Cardiac muscle cell (in vitro differentiated cells and primary cell): ENCODE data around the gene NEMP2. TPM values are rescaled to one million over a fixed set of nuclear protein-coding genes. Genes with fewer than 3 reads are reported as not detected.
"Not testable (repeated sequence)": the region's sequence is repeated elsewhere in the genome, so short reads cannot be mapped to it uniquely, and the experiment has no call there.

Source experiments
- DNase-seq, 2 donors: peaks; one replicate each; pipeline versions ENCODE4 v3.0.0 to v3.0.0-alpha.2; 2010 to 2017; ENCODE audit warnings: low read depth in 1 of 2, low spot score in 1 of 2
- H3K27ac ChIP-seq: fragments of 200-600 bp; sonication (generic); 2 replicates; pipeline ENCODE4 v1.5.1; 2016
- H3K27me3 ChIP-seq: fragments of 200-600 bp; sonication (generic); 2 replicates; pipeline ENCODE4 v1.6.0; 2016; ENCODE audit warnings: control low read depth
- H3K36me3 ChIP-seq: fragments of 200-600 bp; sonication (generic); 2 replicates; pipeline ENCODE4 v1.5.1; 2016; ENCODE audit warnings: control low read depth
- H3K4me1 ChIP-seq: fragments of 200-600 bp; sonication (generic); 2 replicates; pipeline ENCODE4 v1.8.1; 2017; ENCODE audit warnings: low read depth, mild to moderate bottlenecking, mixed run types
- H3K4me3 ChIP-seq: fragments of 200-600 bp; sonication (generic); 2 replicates; pipeline ENCODE4 v1.5.1; 2016; ENCODE audit warnings: mild to moderate bottlenecking
- H3K9me3 ChIP-seq: fragments of 200-600 bp; sonication (generic); 2 replicates; pipeline ENCODE4 v1.5.1; 2017; ENCODE audit warnings: low read depth, mild to moderate bottlenecking, control low read depth
- CTCF ChIP-seq: IDR thresholded peaks from 2 replicates; pipeline ENCODE4 v1.5.1; 2012; ENCODE audit warnings: low read depth, mild to moderate bottlenecking, low read length
- polyA plus RNA-seq: library from polyadenylated mRNA; unstranded; fragments of >200 nt; fragmentation: Nextera tagmentation; extraction: Ambion mirVana; gene quantifications from 2 replicates; pipeline ENCODE4 v1.2.1, GENCODE V29; 2016
- total RNA-seq: library from RNA; depleted of rRNA; stranded (reverse); fragments of >200 nt; gene quantifications from 2 replicates; pipeline ENCODE4 v1.2.3, GENCODE V29; 2016

The NEMP2 gene
- total and polyA plus RNA-seq, 2 experiments from 2014 or later = 2.5 to 5.4 TPM

- no peaks in the 10 kb centered on the region for H3K4me1 ChIP-seq
Measured at GRCh38 chr2:190501231-190501630, 33.3 kb downstream of the NEMP2 start.

GRCh38 chr2:190500054-190500502 is 34.4 kb downstream of the NEMP2 start:
- Histone ChIP-seq H3K4me3 (no peak overlapping the region), H3K36me3 (no peaks in the 10 kb centered on the region), H3K9me3 (no peaks in the 10 kb centered on the region), H3K4me1 (no peaks in the 10 kb centered on the region), H3K27me3 (no peaks in the 10 kb centered on the region), H3K27ac (no peak overlapping the region)
- TF ChIP-seq CTCF = no peak
- no peak for DNase-seq

More at GRCh38 chr2:190501231-190501630, 33.3 kb downstream of the NEMP2 start:
- Histone ChIP-seq H3K4me3 (no peak overlapping the region), H3K36me3 (no peaks in the 10 kb centered on the region), H3K27me3 (no peaks in the 10 kb centered on the region), H3K9me3 (no peaks in the 10 kb centered on the region), H3K27ac (no peak overlapping the region)
- no peak for TF ChIP-seq CTCF
- DNase-seq = no peak

- no peak for DNase-seq
- H3K9me3 ChIP-seq = no peaks in the 10 kb centered on the region
- no peak for TF ChIP-seq CTCF
- no peaks in the 10 kb centered on the region for H3K27me3 ChIP-seq
- H3K4me3 ChIP-seq = no peak overlapping the region
- no peak overlapping the region for H3K27ac ChIP-seq
- no peaks in the 10 kb centered on the region for H3K36me3 ChIP-seq
- no peaks in the 10 kb centered on the region for H3K4me1 ChIP-seq
Measured at GRCh38 chr2:190499273-190499672, 35.2 kb downstream of the NEMP2 start.

GRCh38 chr2:190497428-190497827 is 37.1 kb downstream of the NEMP2 start:
- H3K4me1 ChIP-seq = no peaks in the 10 kb centered on the region
- DNase-seq = no peak
- H3K27ac ChIP-seq = no peak overlapping the region
- no peak overlapping the region for H3K4me3 ChIP-seq
- TF ChIP-seq CTCF = no peak
- no peaks in the 10 kb centered on the region for H3K36me3 ChIP-seq
- H3K27me3 ChIP-seq = no peaks in the 10 kb centered on the region
- no peaks in the 10 kb centered on the region for H3K9me3 ChIP-seq

- H3K36me3 ChIP-seq, H3K4me3 ChIP-seq, H3K27me3 ChIP-seq, H3K27ac ChIP-seq, DNase-seq, H3K9me3 ChIP-seq, H3K4me1 ChIP-seq: not testable (repeated sequence)
Measured at GRCh38 chr2:190494600-190495227, 39.8 kb downstream of the NEMP2 start.

GRCh38 chr2:190493095-190493494 is 41.4 kb downstream of the NEMP2 start:
- Histone ChIP-seq H3K27ac (no peak overlapping the region), H3K4me1 (no peaks in the 10 kb centered on the region), H3K27me3 (no peaks in the 10 kb centered on the region), H3K9me3 (no peaks in the 10 kb centered on the region), H3K4me3 (no peak overlapping the region), H3K36me3 (no peaks in the 10 kb centered on the region)
- no peak for TF ChIP-seq CTCF
- DNase-seq = no peak
